ENCODE measurements around the gene CA11. TPM values are rescaled to one million over a fixed set of nuclear protein-coding genes. Genes with fewer than 3 reads are reported as not detected.

Gene CA11
- total and polyA plus RNA-seq, 9 of the 15 experiments (the other 6 are each of a cell fraction or from before 2014, with no cell fraction given): 2.9 to 19.9 (median 8.3) TPM

GRCh38 chr19:48633148-48634035 is 12.6 kb downstream of the CA11 start (continued):
- no peak for TF ChIP-seq E2F5 (CRISPR knock-in tag; IDR thresholded peaks at IDR 0.05)
- no peak for TF ChIP-seq RBM22 (IDR thresholded peaks at IDR 0.05; ENCODE audit: low read depth, low read length, poor library complexity, severe bottlenecking)
- TF ChIP-seq ZNF232 (CRISPR knock-in tag; IDR thresholded peaks at IDR 0.05): no peak
- peak; percentile 71 for TF ChIP-seq BHLHE40 (IDR thresholded peaks at IDR 0.05; ENCODE audit: low read length)
- no peak for TF ChIP-seq STAT5B (CRISPR knock-in tag; IDR thresholded peaks at IDR 0.05)
- TF ChIP-seq TRIM28 (IDR thresholded peaks at IDR 0.05): 0 out of 2 replicates have a peak, but pooled peaks have one; percentile 25
- TF ChIP-seq DPF2 (IDR thresholded peaks at IDR 0.05): peak; percentile 17; the same call in 1 of the 2 replicates
- TF ChIP-seq FOXK1 (CRISPR knock-in tag; IDR thresholded peaks at IDR 0.05; ENCODE audit: borderline replicate concordance): no peak
- no peak for TF ChIP-seq ZNF282 (CRISPR knock-in tag; IDR thresholded peaks at IDR 0.05)
- 0 out of 2 replicates have a peak, but pooled peaks have one; percentile 30 for TF ChIP-seq CHD2 (IDR thresholded peaks at IDR 0.05; ENCODE audit: low read depth, low read length)
- no peak for TF ChIP-seq ARID4B (CRISPR knock-in tag; IDR thresholded peaks at IDR 0.05)
- TF ChIP-seq SUPT5H (IDR thresholded peaks at IDR 0.05): no peak
- TF ChIP-seq ZFP36 (IDR thresholded peaks at IDR 0.05; ENCODE audit: low read depth, low read length, partially characterized antibody): no peak

Data from K562 (cell line).